Neural progenitor cell (in vitro differentiated cells): ENCODE measurements around the gene BRSK2. TPM values are rescaled to one million over a fixed set of nuclear protein-coding genes. Genes with fewer than 3 reads are reported as not detected.

Experiments
- DNase-seq: peaks from one replicate; pipeline ENCODE4 v3.0.0-alpha.2; 2016; ENCODE audit warnings: low spot score
- H2AFZ ChIP-seq: fragments of 200-600 bp; sonication (generic); replicated peaks from 2 replicates; pipeline ENCODE4 v1.6.1; 2016; ENCODE audit warnings: antibody characterized with exemption
- H3F3A ChIP-seq: fragments of 200-600 bp; sonication (generic); 2 replicates; pipeline ENCODE4 v1.6.1; 2016; ENCODE audit warnings: antibody characterized with exemption, low read depth
- H3K27ac ChIP-seq: fragments of 200-600 bp; sonication (generic); 2 replicates; pipeline ENCODE4 v1.5.1; 2016; ENCODE audit warnings: mild to moderate bottlenecking
- H3K27me3 ChIP-seq: fragments of 200-600 bp; sonication (generic); 2 replicates; pipeline ENCODE4 v1.6.1; 2016; ENCODE audit warnings: mild to moderate bottlenecking, moderate library complexity
- H3K36me3 ChIP-seq: fragments of 200-600 bp; sonication (generic); 2 replicates; pipeline ENCODE4 v1.5.1; 2016
- H3K4me1 ChIP-seq: fragments of 200-600 bp; sonication (generic); 2 replicates; pipeline ENCODE4 v1.6.1; 2016; ENCODE audit warnings: mixed run types
- H3K4me2 ChIP-seq: fragments of 200-600 bp; sonication (generic); 2 replicates; pipeline ENCODE4 v1.6.1; 2016
- H3K4me3 ChIP-seq: fragments of 200-600 bp; sonication (generic); 2 replicates; pipeline ENCODE4 v1.5.1; 2016
- H3K79me2 ChIP-seq: fragments of 200-600 bp; sonication (generic); 2 replicates; pipeline ENCODE4 v1.6.1; 2016; ENCODE audit warnings: low read depth
- H3K9ac ChIP-seq: fragments of 200-600 bp; sonication (generic); 2 replicates; pipeline ENCODE4 v1.6.1; 2016
- H3K9me3 ChIP-seq: fragments of 200-600 bp; sonication (generic); 2 replicates; pipeline ENCODE4 v1.5.1; 2016; ENCODE audit warnings: low read depth
- H4K20me1 ChIP-seq: fragments of 200-600 bp; sonication (generic); 2 replicates; pipeline ENCODE4 v1.6.1; 2016; ENCODE audit warnings: low read depth
- H3K27ac Mint-ChIP-seq: 3 replicates; pipeline ENCODE4 v1.8.0; 2021; ENCODE audit warnings: mixed read lengths
- H3K27me3 Mint-ChIP-seq: 2 replicates; pipeline ENCODE4 v1.8.0; 2022; ENCODE audit warnings: low read depth, mild to moderate bottlenecking, inconsistent platforms, moderate library complexity, mixed read lengths; ENCODE audit not compliant: insufficient read depth
- H3K36me3 Mint-ChIP-seq: 3 replicates; pipeline ENCODE4 v1.8.0; 2021; ENCODE audit warnings: mixed read lengths
- H3K4me1 Mint-ChIP-seq: 3 replicates; pipeline ENCODE4 v1.8.0; 2021; ENCODE audit warnings: mixed read lengths
- H3K4me3 Mint-ChIP-seq: 3 replicates; pipeline ENCODE4 v1.8.0; 2021; ENCODE audit warnings: mild to moderate bottlenecking, moderate library complexity, mixed read lengths
- H3K9me3 Mint-ChIP-seq: 3 replicates; pipeline ENCODE4 v1.8.0; 2020; ENCODE audit warnings: mixed read lengths
- EZH2 ChIP-seq: fragments of 200-600 bp; sonication (generic); IDR thresholded peaks from 2 replicates; pipeline ENCODE4 v1.6.1; 2017; ENCODE audit warnings: antibody characterized with exemption, mild to moderate bottlenecking, moderate library complexity
- EZH2phosphoT487 ChIP-seq: fragments of 200-600 bp; sonication (generic); IDR thresholded peaks from 2 replicates; pipeline ENCODE4 v1.6.1; 2017; ENCODE audit warnings: antibody characterized with exemption
- total RNA-seq: library from RNA; depleted of rRNA; stranded (reverse); fragments of >200 nt; gene quantifications from 2 replicates; pipeline ENCODE4 v1.2.3, GENCODE V29; 2015; ENCODE audit warnings: low replicate concordance
- TF ChIP-seq, protein P1 (sequence below): fragments of 200-600 bp; sonication (generic); IDR thresholded peaks from 2 replicates; pipeline ENCODE4 v1.5.1; 2017; ENCODE audit warnings: antibody characterized with exemption, mild to moderate bottlenecking

The BRSK2 gene
- total RNA-seq, 1 donor from 2014 or later, result 8.2 TPM

DNA sequence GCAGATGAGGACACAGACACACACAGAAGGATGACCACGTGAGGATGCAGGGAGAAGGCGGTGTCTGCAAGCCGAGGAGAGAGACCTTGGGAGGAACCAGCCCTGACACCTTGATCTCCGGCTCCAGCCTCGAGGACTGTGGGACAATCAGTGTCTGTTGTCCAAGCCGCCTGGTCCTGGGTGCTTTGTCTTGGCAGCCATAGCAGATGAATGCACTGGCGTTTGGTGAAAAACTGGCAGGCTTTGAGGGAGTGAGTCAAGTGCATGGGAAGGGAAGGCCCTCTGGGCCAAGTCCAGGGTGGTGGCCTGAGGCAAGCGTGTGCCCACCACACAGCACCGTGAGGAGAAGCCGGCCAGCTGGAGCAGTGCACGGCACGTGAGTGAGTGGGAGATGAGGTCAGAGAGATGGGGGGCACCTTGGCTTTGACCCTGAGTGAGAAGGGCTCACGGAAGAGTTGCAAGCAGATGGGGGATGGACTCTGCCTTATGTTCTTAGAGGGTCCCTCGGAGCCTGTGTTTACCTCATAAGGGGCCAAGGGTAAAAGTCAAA lies 12.4 kb upstream of the BRSK2 start:
- no peak overlapping the region for H2AFZ ChIP-seq
- H3K9me3 ChIP-seq, result no peaks in the 10 kb centered on the region
- H3K27me3 Mint-ChIP-seq, result peaks cover 14% of the 10 kb centered on the region
- no peak overlapping the region for H3K9ac ChIP-seq
- no peaks in the 10 kb centered on the region for H4K20me1 ChIP-seq
- TF ChIP-seq EZH2 (no peak), EZH2phosphoT487 (no peak)
- TF ChIP-seq, protein P1, sequence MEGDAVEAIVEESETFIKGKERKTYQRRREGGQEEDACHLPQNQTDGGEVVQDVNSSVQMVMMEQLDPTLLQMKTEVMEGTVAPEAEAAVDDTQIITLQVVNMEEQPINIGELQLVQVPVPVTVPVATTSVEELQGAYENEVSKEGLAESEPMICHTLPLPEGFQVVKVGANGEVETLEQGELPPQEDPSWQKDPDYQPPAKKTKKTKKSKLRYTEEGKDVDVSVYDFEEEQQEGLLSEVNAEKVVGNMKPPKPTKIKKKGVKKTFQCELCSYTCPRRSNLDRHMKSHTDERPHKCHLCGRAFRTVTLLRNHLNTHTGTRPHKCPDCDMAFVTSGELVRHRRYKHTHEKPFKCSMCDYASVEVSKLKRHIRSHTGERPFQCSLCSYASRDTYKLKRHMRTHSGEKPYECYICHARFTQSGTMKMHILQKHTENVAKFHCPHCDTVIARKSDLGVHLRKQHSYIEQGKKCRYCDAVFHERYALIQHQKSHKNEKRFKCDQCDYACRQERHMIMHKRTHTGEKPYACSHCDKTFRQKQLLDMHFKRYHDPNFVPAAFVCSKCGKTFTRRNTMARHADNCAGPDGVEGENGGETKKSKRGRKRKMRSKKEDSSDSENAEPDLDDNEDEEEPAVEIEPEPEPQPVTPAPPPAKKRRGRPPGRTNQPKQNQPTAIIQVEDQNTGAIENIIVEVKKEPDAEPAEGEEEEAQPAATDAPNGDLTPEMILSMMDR, result no peak
- peaks cover 16% of the 10 kb centered on the region for H3K4me1 Mint-ChIP-seq
- H3K4me2 ChIP-seq, result no peak overlapping the region
- H3K36me3 ChIP-seq, result no peaks in the 10 kb centered on the region
- H3K36me3 Mint-ChIP-seq, result no peaks in the 10 kb centered on the region
- no peak for DNase-seq
- no peaks in the 10 kb centered on the region for H3F3A ChIP-seq
- H3K27ac Mint-ChIP-seq, result no peak overlapping the region
- no peaks in the 10 kb centered on the region for H3K4me1 ChIP-seq
- H3K79me2 ChIP-seq, result no peaks in the 10 kb centered on the region
- peaks cover 3% of the 10 kb centered on the region for H3K27me3 ChIP-seq
- H3K27ac ChIP-seq, result no peak overlapping the region
- no peak overlapping the region for H3K4me3 Mint-ChIP-seq
- peaks cover 10% of the 10 kb centered on the region for H3K9me3 Mint-ChIP-seq
- H3K4me3 ChIP-seq, result no peak overlapping the region

DNA sequence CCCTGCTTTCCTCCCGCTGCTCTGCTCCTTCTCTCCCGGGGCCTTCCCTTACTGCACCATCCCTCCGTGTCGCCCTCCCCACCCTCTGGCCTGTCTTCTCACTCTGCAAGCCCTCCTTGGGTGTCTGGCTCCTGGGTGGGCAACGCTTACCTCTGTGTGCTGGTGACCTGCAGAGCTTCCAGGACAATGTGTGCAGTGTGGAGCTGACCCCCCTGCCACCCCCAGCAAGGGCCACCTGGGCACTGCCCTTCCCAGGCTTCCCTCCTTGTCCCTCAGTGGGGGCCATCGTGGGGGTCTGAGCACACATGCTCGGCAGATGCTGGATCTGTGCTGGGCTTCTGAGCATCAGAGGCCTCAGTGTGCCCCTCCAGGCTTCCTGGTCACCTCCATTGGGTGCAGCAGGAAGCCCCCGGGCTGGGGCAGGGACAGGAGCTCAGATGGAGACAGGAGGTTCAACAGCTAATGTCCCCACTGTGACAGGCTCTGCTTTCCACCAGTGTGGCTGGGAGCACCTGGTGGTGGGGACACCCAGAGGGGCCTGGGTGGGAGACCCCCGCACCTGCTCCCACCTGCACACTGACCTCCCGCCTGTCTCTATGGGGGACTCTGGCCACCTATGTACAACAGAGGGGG lies 7.8 kb upstream of the BRSK2 start:
- H3K9ac ChIP-seq, result no peak overlapping the region
- H3K4me3 ChIP-seq, result no peak overlapping the region
- H3K27me3 ChIP-seq, result peaks cover 7% of the 10 kb centered on the region
- Mint-ChIP-seq H3K4me1 (peaks cover 6% of the 10 kb centered on the region), H3K9me3 (peaks cover 10% of the 10 kb centered on the region), H3K36me3 (no peaks in the 10 kb centered on the region), H3K27me3 (peaks cover 19% of the 10 kb centered on the region), H3K4me3 (peak overlapping the region; percentile 67), H3K27ac (peak overlapping the region; percentile 33)
- peaks cover 2% of the 10 kb centered on the region for H3F3A ChIP-seq
- H3K9me3 ChIP-seq, result no peaks in the 10 kb centered on the region
- TF ChIP-seq EZH2phosphoT487 (no peak), EZH2 (no peak)
- TF ChIP-seq, protein P1, result no peak
- no peaks in the 10 kb centered on the region for H4K20me1 ChIP-seq
- H3K4me1 ChIP-seq, result no peaks in the 10 kb centered on the region
- H3K27ac ChIP-seq, result no peak overlapping the region
- no peaks in the 10 kb centered on the region for H3K36me3 ChIP-seq
- H3K79me2 ChIP-seq, result no peaks in the 10 kb centered on the region
- no peak overlapping the region for H3K4me2 ChIP-seq
- DNase-seq, result no peak
- no peak overlapping the region for H2AFZ ChIP-seq

DNA sequence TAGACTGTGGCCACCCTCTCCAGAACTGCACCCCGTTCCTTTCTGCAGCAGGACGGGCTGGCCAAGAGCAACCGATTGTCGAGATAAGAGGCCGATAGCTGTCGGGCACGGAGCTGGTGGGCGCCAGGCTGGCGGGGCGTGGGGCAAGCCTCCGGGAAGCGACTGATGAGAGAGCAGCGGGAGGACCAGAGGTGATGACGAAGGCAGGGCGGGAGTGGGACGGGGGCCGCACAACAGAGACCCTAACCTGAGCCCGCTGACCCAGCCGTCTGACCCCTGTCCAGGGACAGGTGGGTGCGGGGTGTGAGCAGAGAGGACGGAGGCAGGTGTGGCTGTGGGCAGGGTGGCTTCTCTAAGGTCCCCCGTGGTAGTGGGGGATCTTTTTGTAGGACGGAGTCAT lies 7.3 kb upstream of the BRSK2 start:
- Mint-ChIP-seq H3K4me3 (peak overlapping the region; percentile 67), H3K36me3 (no peaks in the 10 kb centered on the region), H3K27me3 (peaks cover 17% of the 10 kb centered on the region), H3K9me3 (peaks cover 10% of the 10 kb centered on the region), H3K4me1 (peaks cover 7% of the 10 kb centered on the region), H3K27ac (no peak overlapping the region)
- no peak overlapping the region for H3K4me3 ChIP-seq
- no peaks in the 10 kb centered on the region for H4K20me1 ChIP-seq
- H3K4me2 ChIP-seq, result peak overlapping the region; percentile 78
- no peak for DNase-seq
- no peaks in the 10 kb centered on the region for H3K9me3 ChIP-seq
- TF ChIP-seq, protein P1, result no peak
- TF ChIP-seq EZH2phosphoT487 (no peak), EZH2 (no peak)
- no peaks in the 10 kb centered on the region for H3K4me1 ChIP-seq
- H3K79me2 ChIP-seq, result no peaks in the 10 kb centered on the region
- H3K27me3 ChIP-seq, result peaks cover 7% of the 10 kb centered on the region
- H3K9ac ChIP-seq, result no peak overlapping the region
- no peak overlapping the region for H3K27ac ChIP-seq
- H3K36me3 ChIP-seq, result no peaks in the 10 kb centered on the region
- H3F3A ChIP-seq, result peaks cover 3% of the 10 kb centered on the region
- no peak overlapping the region for H2AFZ ChIP-seq
